Ovary (tissue), 3 donors: ENCODE results near the gene PPP2R2B.

Source experiments
- CTCF ChIP-seq, 3 donors: fragments of 450-650 bp in 2 of 3; fragments of 200-600 bp in 1 of 3; IDR thresholded peaks; one replicate each; pipeline versions ENCODE4 v1.5.1 to v1.8.0; 2016 to 2022; ENCODE audit warnings: antibody characterized with exemption in 3 of 3, mild to moderate bottlenecking in 1 of 3
- POLR2A ChIP-seq: fragments of 450-650 bp; IDR thresholded peaks from one replicate; pipeline ENCODE4 v1.6.1; 2017; ENCODE audit warnings: antibody characterized with exemption, mild to moderate bottlenecking, moderate library complexity
- donor health status: DM: no; HTN: no; CAD: no.

- TF ChIP-seq CTCF (IDR thresholded peaks at IDR 0.05) (no peak), POLR2A (no peak)
These were observed 172.1 kb downstream of the PPP2R2B start for GRCh38 chr5:146706321-146706972.
